Measurements from ENCODE around the gene SEC31A. TPM values are rescaled to one million over a fixed set of nuclear protein-coding genes. Genes with fewer than 3 reads are reported as not detected.
"Not testable (repeated sequence)": the region's sequence is repeated elsewhere in the genome, so short reads cannot be mapped to it uniquely, and the experiment has no call there.

The SEC31A gene
- total and polyA plus RNA-seq, 2 donors (not counting 1 experiment from before 2014, with no cell fraction given): 52.7 to 134 TPM

DNA sequence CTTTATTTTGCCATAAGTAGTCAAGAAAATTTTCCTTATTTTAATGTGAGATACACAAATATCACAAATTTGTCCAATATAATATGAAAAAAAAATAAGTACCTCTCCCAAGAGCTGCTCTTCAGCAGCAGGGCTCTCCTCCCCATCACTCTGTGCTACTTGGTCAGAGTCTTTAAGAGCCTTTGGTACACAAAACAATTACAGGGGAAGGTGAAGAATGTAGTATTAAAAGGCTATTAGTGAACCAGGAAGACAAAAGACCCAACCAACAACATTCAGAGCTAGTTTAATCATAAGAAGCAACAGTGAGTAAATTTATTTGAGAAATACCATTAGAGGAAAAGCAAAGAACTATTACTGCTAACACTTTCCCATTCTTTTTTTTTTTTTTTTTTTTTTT, 29.4 kb downstream of the SEC31A start:
- Histone ChIP-seq H3K27ac (ENCODE audit: low read length in 2 of 2) (no peak overlapping the region), H2AFZ (ENCODE audit: insufficient read depth, low read depth, low read length, poor library complexity, severe bottlenecking) (no peak overlapping the region), H3K9ac (ENCODE audit: low read length) (no peak overlapping the region), H3K4me2 (replicated peaks; ENCODE audit: low read depth, low read length, poor library complexity, severe bottlenecking) (no peak overlapping the region), H3K4me3 (ENCODE audit: control extremely low read depth in 1 of 5, extremely low read depth in 1 of 5, insufficient read depth in 1 of 5, low read depth in 2 of 5, low read length in 4 of 5) (no peak overlapping the region), H4K20me1 (ENCODE audit: control insufficient read depth, insufficient read depth, low read length, poor library complexity, severe bottlenecking) (peaks cover 6% of the 10 kb centered on the region), H3K36me3 (replicated peaks in 1 of 2; ENCODE audit: control extremely low read depth in 1 of 2, control insufficient read depth in 1 of 2, extremely low read depth in 1 of 2, insufficient read depth in 2 of 2, low read length in 1 of 2) (peaks cover 16 to 60% of the 10 kb centered on the region in 2 experiments), H3K79me2 (ENCODE audit: control insufficient read depth, insufficient read depth, low read length) (no peaks in the 10 kb centered on the region), H3K9me3 (ENCODE audit: control extremely low read depth in 1 of 3, control insufficient read depth in 2 of 3, insufficient read depth in 1 of 3, low read length in 2 of 3) (no peaks in the 10 kb centered on the region), H3K27me3 (replicated peaks in 1 of 4; ENCODE audit: control extremely low read depth in 1 of 4, control insufficient read depth in 3 of 4, insufficient read depth in 4 of 4, low read length in 3 of 4) (no peaks in the 10 kb centered on the region), H3K4me1 (ENCODE audit: control insufficient read depth in 2 of 2, insufficient read depth in 2 of 2, low read length in 2 of 2) (no peaks in the 10 kb centered on the region)
- ChIA-PET POLR2A (interaction anchor here (0.7 kb wide), 1 partner anchor 83 kb away, joined by 5 read pairs; no protein-coding TSS in a partner anchor), CTCF (no interaction called here)
- Mint-ChIP-seq H3K9me3 (ENCODE audit: insufficient read depth) (no peaks in the 10 kb centered on the region), H3K4me3 (no peak overlapping the region), H3K27ac (no peak overlapping the region), H3K27me3 (no peaks in the 10 kb centered on the region), H3K4me1 (no peaks in the 10 kb centered on the region)
- DNase-seq (no peak), ATAC-seq (ENCODE audit: low read depth) (no peak)
- TF ChIP-seq EZH2 (IDR thresholded peaks at IDR 0.05; ENCODE audit: borderline replicate concordance, insufficient read depth, low read depth, low read length, poor library complexity, severe bottlenecking): no peak
- TF ChIP-seq, protein P1, sequence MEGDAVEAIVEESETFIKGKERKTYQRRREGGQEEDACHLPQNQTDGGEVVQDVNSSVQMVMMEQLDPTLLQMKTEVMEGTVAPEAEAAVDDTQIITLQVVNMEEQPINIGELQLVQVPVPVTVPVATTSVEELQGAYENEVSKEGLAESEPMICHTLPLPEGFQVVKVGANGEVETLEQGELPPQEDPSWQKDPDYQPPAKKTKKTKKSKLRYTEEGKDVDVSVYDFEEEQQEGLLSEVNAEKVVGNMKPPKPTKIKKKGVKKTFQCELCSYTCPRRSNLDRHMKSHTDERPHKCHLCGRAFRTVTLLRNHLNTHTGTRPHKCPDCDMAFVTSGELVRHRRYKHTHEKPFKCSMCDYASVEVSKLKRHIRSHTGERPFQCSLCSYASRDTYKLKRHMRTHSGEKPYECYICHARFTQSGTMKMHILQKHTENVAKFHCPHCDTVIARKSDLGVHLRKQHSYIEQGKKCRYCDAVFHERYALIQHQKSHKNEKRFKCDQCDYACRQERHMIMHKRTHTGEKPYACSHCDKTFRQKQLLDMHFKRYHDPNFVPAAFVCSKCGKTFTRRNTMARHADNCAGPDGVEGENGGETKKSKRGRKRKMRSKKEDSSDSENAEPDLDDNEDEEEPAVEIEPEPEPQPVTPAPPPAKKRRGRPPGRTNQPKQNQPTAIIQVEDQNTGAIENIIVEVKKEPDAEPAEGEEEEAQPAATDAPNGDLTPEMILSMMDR (IDR thresholded peaks at IDR 0.05): no peak
- intact Hi-C loops (cut with micrococcal nuclease): no loop called here

DNA sequence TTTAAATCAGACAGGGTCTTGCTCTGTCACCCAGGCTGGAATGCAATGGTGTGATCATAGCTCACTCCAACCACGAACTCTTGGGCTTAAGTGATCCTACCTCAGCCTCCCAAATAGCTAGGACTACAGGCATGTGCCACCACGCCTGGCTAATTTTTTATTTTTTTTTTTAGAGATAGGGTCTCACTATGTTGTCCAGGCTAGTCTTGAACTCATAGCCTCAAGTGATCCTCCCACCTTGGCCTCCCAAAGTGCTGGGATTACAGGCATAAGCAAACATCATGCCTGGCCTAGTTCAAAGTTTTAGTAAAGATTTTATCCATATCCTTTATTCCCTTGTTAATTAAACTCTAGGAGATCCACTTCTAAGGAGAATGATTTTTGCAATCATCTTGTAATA, 30.5 kb downstream of the SEC31A start:
- peaks cover 16 to 55% of the 10 kb centered on the region in 2 experiments for H3K36me3 ChIP-seq (replicated peaks in 1 of 2; ENCODE audit: control extremely low read depth in 1 of 2, control insufficient read depth in 1 of 2, extremely low read depth in 1 of 2, insufficient read depth in 2 of 2, low read length in 1 of 2)
- H3K9me3 Mint-ChIP-seq (ENCODE audit: insufficient read depth); H3K9me3 ChIP-seq (ENCODE audit: control extremely low read depth in 1 of 3, control insufficient read depth in 2 of 3, insufficient read depth in 1 of 3, low read length in 2 of 3); H2AFZ ChIP-seq (ENCODE audit: insufficient read depth, low read depth, low read length, poor library complexity, severe bottlenecking); ATAC-seq (ENCODE audit: low read depth); H3K9ac ChIP-seq (ENCODE audit: low read length); CTCF ChIA-PET; POLR2A ChIA-PET; H4K20me1 ChIP-seq (ENCODE audit: control insufficient read depth, insufficient read depth, low read length, poor library complexity, severe bottlenecking); H3K4me3 ChIP-seq (ENCODE audit: control extremely low read depth in 1 of 5, extremely low read depth in 1 of 5, insufficient read depth in 1 of 5, low read depth in 2 of 5, low read length in 4 of 5); H3K79me2 ChIP-seq (ENCODE audit: control insufficient read depth, insufficient read depth, low read length); H3K27ac ChIP-seq (ENCODE audit: low read length in 2 of 2); H3K27me3 Mint-ChIP-seq; H3K4me1 Mint-ChIP-seq; H3K4me3 Mint-ChIP-seq; H3K27ac Mint-ChIP-seq; intact Hi-C loops (cut with micrococcal nuclease); H3K27me3 ChIP-seq (replicated peaks in 1 of 4; ENCODE audit: control extremely low read depth in 1 of 4, control insufficient read depth in 3 of 4, insufficient read depth in 4 of 4, low read length in 3 of 4); H3K4me1 ChIP-seq (ENCODE audit: control insufficient read depth in 2 of 2, insufficient read depth in 2 of 2, low read length in 2 of 2); H3K4me2 ChIP-seq (replicated peaks; ENCODE audit: low read depth, low read length, poor library complexity, severe bottlenecking); DNase-seq: not testable (repeated sequence)
- WGBS (ENCODE audit: insufficient coverage): no CpG with 5 or more reads among the region's 2 CpGs

All from B cell (primary cell).